Measurements from ENCODE around the gene HARS1.
"Not testable (repeated sequence)": the region's sequence is repeated elsewhere in the genome, so short reads cannot be mapped to it uniquely, and the experiment has no call there.

The HARS1 gene, protein sequence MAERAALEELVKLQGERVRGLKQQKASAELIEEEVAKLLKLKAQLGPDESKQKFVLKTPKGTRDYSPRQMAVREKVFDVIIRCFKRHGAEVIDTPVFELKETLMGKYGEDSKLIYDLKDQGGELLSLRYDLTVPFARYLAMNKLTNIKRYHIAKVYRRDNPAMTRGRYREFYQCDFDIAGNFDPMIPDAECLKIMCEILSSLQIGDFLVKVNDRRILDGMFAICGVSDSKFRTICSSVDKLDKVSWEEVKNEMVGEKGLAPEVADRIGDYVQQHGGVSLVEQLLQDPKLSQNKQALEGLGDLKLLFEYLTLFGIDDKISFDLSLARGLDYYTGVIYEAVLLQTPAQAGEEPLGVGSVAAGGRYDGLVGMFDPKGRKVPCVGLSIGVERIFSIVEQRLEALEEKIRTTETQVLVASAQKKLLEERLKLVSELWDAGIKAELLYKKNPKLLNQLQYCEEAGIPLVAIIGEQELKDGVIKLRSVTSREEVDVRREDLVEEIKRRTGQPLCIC

DNA sequence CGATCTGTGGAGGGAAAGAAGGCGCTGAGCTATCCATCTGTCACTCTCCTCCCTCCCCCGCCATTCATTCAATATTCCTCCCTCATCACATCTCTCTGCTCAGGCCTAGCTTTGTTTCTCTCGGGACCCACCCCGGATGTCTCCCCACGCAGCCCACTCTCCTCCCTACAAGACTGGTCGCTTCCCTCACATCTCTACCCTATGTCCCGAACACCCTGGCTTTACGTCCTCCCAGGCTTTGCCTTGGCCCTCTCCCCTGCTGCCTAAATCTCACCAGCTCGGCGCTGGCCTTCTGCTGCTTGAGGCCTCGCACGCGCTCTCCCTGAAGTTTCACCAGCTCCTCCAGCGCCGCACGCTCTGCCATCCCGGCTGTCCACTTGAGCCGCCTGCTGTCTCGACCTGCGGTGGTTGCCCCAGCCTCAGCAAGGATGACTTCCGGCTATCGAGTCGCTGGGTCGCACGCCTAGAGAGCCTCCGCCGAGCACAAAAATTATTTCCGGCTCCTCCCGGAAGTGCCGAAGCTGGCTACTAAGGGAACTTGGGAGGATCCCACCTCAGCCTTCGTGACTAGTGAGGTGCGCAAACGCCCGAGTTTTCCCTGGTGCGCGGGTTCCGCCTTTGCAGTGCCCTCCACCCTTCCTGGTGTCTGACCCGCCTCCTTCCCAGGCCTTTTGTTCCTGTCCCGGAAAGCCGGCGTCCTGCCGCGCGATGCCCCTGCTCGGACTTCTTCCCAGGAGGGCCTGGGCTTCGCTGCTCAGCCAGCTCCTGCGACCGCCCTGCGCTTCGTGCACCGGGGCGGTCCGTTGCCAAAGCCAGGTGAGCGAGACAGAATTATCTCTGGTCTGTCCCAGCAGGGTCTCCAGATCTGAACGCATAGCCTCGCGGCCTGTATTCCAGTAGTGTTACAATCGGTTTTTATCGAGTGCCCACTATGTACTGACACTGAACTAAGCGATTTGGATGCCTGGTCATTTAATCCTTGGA, at the start of gene HARS1, which contains the start of gene HARS2:
TSS of gene HARS1 (minus strand) at position 430 of the 984 bp plus-strand sequence. CDS start at position 364, 66 bp downstream.
TSS of gene HARS2 (plus strand) at position 515 of the 984 bp plus-strand sequence. CDS start at position 709, 194 bp downstream.
- Histone ChIP-seq H3K36me3 (ENCODE audit: control insufficient read depth, insufficient read depth, low read length) (peaks cover 39% of the 10 kb centered on the region), H3K4me3 (ENCODE audit: low read depth, low read length) (peak within 1 kb of the TSS; percentile 92), H3K9me3 (ENCODE audit: control insufficient read depth, insufficient read depth, low read depth, low read length) (no peaks in the 10 kb centered on the region), H3K27me3 (ENCODE audit: control insufficient read depth, insufficient read depth, low read length) (no peaks in the 10 kb centered on the region), H3K27ac (ENCODE audit: low read depth, low read length) (peak within 1 kb of the TSS; percentile 77), H3K4me1 (ENCODE audit: control insufficient read depth, insufficient read depth, low read length) (peaks cover 5% of the 10 kb centered on the region), H3K9ac (ENCODE audit: low read length) (peak within 1 kb of the TSS; percentile 92)

DNA sequence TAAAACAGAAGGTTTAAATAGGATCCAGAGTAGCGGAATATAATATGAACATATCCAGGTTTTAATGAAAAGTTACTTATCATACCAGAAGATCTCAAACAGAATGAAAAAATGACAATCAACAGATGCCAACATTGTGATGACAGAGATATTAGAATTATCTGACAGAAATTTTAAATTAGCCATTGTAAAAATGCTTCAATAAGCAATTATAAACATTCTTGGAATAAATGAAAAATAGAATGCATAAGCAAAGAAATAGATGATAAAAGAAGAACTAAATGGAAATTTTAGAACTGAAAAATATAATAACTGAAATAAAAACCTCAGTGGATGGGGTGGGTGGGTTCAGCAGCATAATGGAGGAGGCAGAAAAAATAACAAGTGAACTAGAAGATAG, 46.3 kb upstream of the HARS1 start:
- Histone ChIP-seq H3K27me3 (ENCODE audit: control insufficient read depth, insufficient read depth, low read length) (peaks cover 3% of the 10 kb centered on the region), H3K27ac (ENCODE audit: low read depth, low read length) (no peak overlapping the region), H3K9ac (ENCODE audit: low read length) (no peak overlapping the region), H3K4me1 (ENCODE audit: control insufficient read depth, insufficient read depth, low read length) (no peaks in the 10 kb centered on the region), H3K4me3 (ENCODE audit: low read depth, low read length) (no peak overlapping the region), H3K9me3 (ENCODE audit: control insufficient read depth, insufficient read depth, low read depth, low read length) (0 out of 2 replicates have a peak, but pooled peaks cover 3% of the 10 kb centered on the region), H3K36me3 (ENCODE audit: control insufficient read depth, insufficient read depth, low read length) (no peaks in the 10 kb centered on the region)

DNA sequence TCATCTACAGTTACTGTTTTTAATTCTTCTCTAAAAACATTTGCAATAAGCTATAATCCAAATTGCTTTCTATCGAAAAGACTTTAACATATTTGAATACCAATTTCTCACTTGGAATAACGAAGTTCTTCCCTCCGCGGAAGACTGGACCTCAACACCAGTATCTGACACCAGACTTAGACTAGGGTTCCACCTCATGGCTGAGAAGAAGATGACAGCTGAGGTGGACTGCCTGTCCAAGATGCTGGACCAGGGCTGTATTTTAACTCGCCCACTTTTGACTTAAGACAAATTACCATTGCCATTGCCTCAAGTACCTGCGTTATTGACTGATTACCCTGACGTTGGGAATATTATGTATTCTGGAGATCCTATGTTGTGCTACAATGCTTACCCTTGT, 43.2 kb upstream of the HARS1 start:
- Histone ChIP-seq H3K4me1 (ENCODE audit: control insufficient read depth, insufficient read depth, low read length) (no peaks in the 10 kb centered on the region), H3K36me3 (ENCODE audit: control insufficient read depth, insufficient read depth, low read length) (no peaks in the 10 kb centered on the region), H3K9ac (ENCODE audit: low read length) (no peak overlapping the region), H3K9me3 (ENCODE audit: control insufficient read depth, insufficient read depth, low read depth, low read length) (no peaks in the 10 kb centered on the region), H3K27me3 (ENCODE audit: control insufficient read depth, insufficient read depth, low read length) (peaks cover 3% of the 10 kb centered on the region), H3K4me3 (ENCODE audit: low read depth, low read length) (no peak overlapping the region), H3K27ac (ENCODE audit: low read depth, low read length) (no peak overlapping the region)

DNA sequence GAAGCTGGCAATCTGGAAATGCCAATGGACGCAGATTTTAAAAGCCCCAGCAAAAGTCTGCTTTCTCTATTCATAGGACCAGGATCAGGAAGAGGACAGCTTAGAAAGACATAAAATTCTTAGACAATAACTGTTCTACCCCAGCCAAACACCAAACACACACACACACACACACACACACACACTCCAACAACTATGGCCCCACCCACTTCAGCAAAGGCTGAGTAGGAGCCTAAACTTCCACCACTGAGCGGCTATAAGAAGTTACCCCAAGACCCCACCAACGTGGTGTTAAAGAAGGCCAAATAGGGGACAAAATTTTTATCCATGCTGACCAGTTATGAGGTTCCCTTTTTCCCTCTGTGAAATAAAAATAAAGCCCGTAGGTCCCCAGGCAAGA, 41.9 kb upstream of the HARS1 start:
- no peak overlapping the region for H3K4me3 ChIP-seq (ENCODE audit: low read depth, low read length)
- no peak overlapping the region for H3K27ac ChIP-seq (ENCODE audit: low read depth, low read length)
- peaks cover 3% of the 10 kb centered on the region for H3K27me3 ChIP-seq (ENCODE audit: control insufficient read depth, insufficient read depth, low read length)
- no peak overlapping the region for H3K9ac ChIP-seq (ENCODE audit: low read length)
- H3K9me3 ChIP-seq (ENCODE audit: control insufficient read depth, insufficient read depth, low read depth, low read length): no peaks in the 10 kb centered on the region
- no peaks in the 10 kb centered on the region for H3K4me1 ChIP-seq (ENCODE audit: control insufficient read depth, insufficient read depth, low read length)
- H3K36me3 ChIP-seq (ENCODE audit: control insufficient read depth, insufficient read depth, low read length): no peaks in the 10 kb centered on the region

DNA sequence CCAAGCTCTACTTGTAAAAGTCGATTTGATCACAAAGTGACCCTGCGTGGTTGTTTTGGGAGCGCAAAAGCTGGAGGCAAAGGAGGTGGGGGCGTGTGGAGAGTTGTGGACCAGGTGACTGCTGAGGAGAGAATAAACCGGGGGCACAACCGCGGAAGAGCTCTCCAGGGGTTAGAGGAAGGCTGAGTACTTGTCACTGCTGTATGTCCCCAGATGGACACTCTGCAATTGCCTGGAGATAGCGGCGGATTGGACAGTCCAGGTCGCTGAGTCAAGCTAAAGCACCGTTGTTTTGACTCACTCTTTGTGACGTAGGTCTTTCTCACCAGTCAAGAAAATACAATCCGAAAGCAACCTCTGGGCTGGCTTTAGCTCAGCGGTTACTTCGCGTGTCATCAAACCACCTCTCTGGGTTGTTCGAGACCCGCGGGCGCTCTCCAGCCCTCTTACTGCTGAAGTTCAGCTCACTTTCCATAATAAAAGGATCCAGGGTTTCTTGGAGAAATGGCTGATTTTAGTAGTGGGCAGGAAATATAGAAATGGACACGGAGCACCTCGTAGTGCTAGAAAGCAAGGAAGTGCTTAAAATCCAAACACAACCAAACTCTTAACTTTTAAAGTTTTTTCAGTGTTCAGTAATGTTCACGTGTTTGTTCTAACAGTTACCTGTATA, 34.8 kb upstream of the HARS1 start:
- Histone ChIP-seq H3K27me3 (ENCODE audit: control insufficient read depth, insufficient read depth, low read length) (no peaks in the 10 kb centered on the region; the same call in 1 of the 2 replicates), H3K4me3 (ENCODE audit: low read depth, low read length) (peak overlapping the region; percentile 74), H3K27ac (ENCODE audit: low read depth, low read length) (no peak overlapping the region), H3K9me3 (ENCODE audit: control insufficient read depth, insufficient read depth, low read depth, low read length) (no peaks in the 10 kb centered on the region), H3K9ac (ENCODE audit: low read length) (peak overlapping the region; percentile 2), H3K36me3 (ENCODE audit: control insufficient read depth, insufficient read depth, low read length) (no peaks in the 10 kb centered on the region), H3K4me1 (ENCODE audit: control insufficient read depth, insufficient read depth, low read length) (no peaks in the 10 kb centered on the region)

DNA sequence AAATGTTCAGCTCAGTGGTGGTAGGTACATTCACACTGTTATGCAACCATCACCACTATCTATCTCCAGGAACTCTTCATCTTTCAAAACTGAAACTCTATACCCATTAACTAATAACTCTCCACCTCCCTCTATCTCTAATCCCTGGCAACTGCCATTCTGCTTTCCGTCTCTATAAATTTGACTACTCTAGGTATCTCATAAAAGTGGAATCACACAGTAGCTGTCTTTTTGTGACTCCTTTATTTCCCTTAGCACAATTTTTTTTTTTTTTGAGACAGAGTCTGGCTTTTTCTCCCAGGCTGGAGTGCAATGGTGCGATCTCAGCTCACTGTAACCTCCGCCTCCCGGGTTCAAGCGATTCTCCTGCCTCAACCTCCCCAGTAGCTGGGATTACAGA, 30.2 kb upstream of the HARS1 start:
- H3K4me3 ChIP-seq (ENCODE audit: low read depth, low read length); H3K4me1 ChIP-seq (ENCODE audit: control insufficient read depth, insufficient read depth, low read length); H3K9ac ChIP-seq (ENCODE audit: low read length); H3K27me3 ChIP-seq (ENCODE audit: control insufficient read depth, insufficient read depth, low read length); H3K27ac ChIP-seq (ENCODE audit: low read depth, low read length); H3K36me3 ChIP-seq (ENCODE audit: control insufficient read depth, insufficient read depth, low read length); H3K9me3 ChIP-seq (ENCODE audit: control insufficient read depth, insufficient read depth, low read depth, low read length): not testable (repeated sequence)

DNA sequence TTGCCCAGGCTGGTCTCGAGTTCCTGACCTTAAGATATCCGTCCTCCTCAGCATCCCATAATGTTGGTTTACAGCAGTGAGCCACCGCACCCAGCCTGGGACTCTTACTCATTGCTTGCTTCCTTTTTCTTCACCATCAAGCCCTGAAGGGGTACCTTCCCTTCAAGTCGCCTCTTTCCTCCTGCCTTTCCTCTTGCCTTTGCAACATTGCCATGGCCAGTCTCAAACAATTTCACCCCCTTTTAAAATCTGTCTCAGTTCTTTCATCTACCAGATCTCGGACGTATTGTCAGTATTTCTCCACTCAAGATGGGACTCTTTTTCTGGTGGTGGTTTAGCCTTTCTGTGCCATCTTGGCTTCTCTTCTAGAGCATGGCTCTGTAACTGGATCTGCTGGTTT, 29.6 kb upstream of the HARS1 start:
- H3K9me3 ChIP-seq (ENCODE audit: control insufficient read depth, insufficient read depth, low read depth, low read length); H3K4me3 ChIP-seq (ENCODE audit: low read depth, low read length); H3K27me3 ChIP-seq (ENCODE audit: control insufficient read depth, insufficient read depth, low read length); H3K9ac ChIP-seq (ENCODE audit: low read length); H3K27ac ChIP-seq (ENCODE audit: low read depth, low read length); H3K4me1 ChIP-seq (ENCODE audit: control insufficient read depth, insufficient read depth, low read length); H3K36me3 ChIP-seq (ENCODE audit: control insufficient read depth, insufficient read depth, low read length): not testable (repeated sequence)

DNA sequence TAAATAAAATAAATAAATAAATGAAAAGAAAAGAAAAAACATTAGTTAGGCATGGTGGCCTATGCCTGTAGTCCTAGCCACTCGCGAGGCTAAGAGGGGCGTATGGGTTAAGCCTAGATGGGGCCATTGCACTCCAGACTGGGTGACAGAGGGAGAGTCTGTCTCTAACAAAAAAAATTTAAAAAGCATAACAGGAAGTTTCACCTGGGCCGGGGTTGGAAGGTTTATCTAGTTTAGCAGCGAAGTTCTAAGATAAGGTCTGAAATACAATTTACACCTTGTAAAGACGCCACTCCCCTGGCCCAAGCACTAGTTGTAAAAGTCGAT, 27.1 kb upstream of the HARS1 start:
- H3K9ac ChIP-seq (ENCODE audit: low read length): no peak overlapping the region
- H3K9me3 ChIP-seq (ENCODE audit: control insufficient read depth, insufficient read depth, low read depth, low read length): no peaks in the 10 kb centered on the region
- H3K36me3 ChIP-seq (ENCODE audit: control insufficient read depth, insufficient read depth, low read length): no peaks in the 10 kb centered on the region
- H3K27me3 ChIP-seq (ENCODE audit: control insufficient read depth, insufficient read depth, low read length): no peaks in the 10 kb centered on the region
- H3K4me3 ChIP-seq (ENCODE audit: low read depth, low read length): no peak overlapping the region
- H3K4me1 ChIP-seq (ENCODE audit: control insufficient read depth, insufficient read depth, low read length): no peaks in the 10 kb centered on the region
- H3K27ac ChIP-seq (ENCODE audit: low read depth, low read length): no peak overlapping the region

DNA sequence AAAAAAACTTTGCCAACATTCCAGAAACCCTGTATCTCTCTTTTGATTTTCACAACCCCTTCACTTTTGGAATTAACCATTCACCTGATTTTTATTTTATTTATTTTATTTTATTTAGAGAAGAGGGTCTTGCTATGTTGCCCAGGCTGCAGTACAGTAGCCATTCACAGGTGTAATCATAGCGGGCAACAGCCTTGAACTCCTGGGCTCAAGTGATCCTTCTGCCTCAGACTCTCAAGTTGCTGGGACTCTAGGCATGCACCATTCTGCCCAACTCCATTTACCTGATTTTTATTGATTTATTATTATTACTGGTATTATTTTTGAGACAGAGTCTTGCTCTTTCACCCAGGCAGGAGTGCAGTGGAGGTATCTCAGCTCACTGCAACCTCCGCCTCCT, 25.1 kb upstream of the HARS1 start:
- not testable (repeated sequence) for H3K9ac ChIP-seq (ENCODE audit: low read length); H3K4me1 ChIP-seq (ENCODE audit: control insufficient read depth, insufficient read depth, low read length); H3K4me3 ChIP-seq (ENCODE audit: low read depth, low read length); H3K9me3 ChIP-seq (ENCODE audit: control insufficient read depth, insufficient read depth, low read depth, low read length); H3K36me3 ChIP-seq (ENCODE audit: control insufficient read depth, insufficient read depth, low read length); H3K27me3 ChIP-seq (ENCODE audit: control insufficient read depth, insufficient read depth, low read length); H3K27ac ChIP-seq (ENCODE audit: low read depth, low read length)

DNA sequence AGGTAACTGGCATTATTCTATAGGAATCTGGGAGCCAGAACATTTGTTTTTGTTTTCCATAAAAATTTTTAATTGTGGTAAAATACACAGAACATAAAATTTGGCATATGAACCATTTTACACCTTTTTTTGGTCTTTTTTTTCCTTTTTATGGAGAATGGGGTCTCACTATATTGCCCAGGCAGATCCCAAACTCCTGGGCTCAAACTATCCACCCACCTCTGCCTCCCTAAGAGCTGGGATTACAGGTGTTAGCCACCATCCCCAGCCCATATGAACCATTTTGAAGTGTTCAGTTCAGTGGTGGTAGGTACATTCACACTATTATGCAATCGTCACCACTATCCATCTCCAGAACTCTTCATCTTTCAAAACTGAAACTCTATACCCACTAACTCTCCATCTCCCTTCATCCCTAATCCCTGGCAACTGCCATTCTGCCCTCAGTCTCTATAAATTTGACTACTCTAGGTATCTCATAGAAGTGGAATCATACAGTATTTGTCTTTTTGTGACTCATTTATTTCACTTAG, 22.5 kb upstream of the HARS1 start:
- Histone ChIP-seq H3K9ac (ENCODE audit: low read length) (no peak overlapping the region), H3K36me3 (ENCODE audit: control insufficient read depth, insufficient read depth, low read length) (no peaks in the 10 kb centered on the region), H3K4me1 (ENCODE audit: control insufficient read depth, insufficient read depth, low read length) (no peaks in the 10 kb centered on the region), H3K9me3 (ENCODE audit: control insufficient read depth, insufficient read depth, low read depth, low read length) (no peaks in the 10 kb centered on the region), H3K27me3 (ENCODE audit: control insufficient read depth, insufficient read depth, low read length) (no peaks in the 10 kb centered on the region), H3K4me3 (ENCODE audit: low read depth, low read length) (no peak overlapping the region), H3K27ac (ENCODE audit: low read depth, low read length) (no peak overlapping the region)
